Peyer's patch (tissue), 4 donors: ENCODE measurements around the gene PRR5. TPM values are rescaled to one million over a fixed set of nuclear protein-coding genes. Genes with fewer than 3 reads are reported as not detected.

Experiments used
- DNase-seq, 3 donors: peaks; one replicate each; pipeline ENCODE4 v3.0.0-alpha.2; 2017 to 2019
- H3K27ac ChIP-seq, 4 donors: fragments of 200-600 bp; sonication (generic); one replicate each; pipeline ENCODE4 v1.5.1; 2016 to 2019
- H3K27me3 ChIP-seq, 2 donors: fragments of 200-600 bp; sonication (generic); one replicate each; pipeline ENCODE4 v1.5.1; 2019
- H3K36me3 ChIP-seq, 3 donors: fragments of 200-600 bp; sonication (generic); one replicate each; pipeline ENCODE4 v1.5.1; 2016 to 2019
- H3K4me1 ChIP-seq, 4 donors: fragments of 200-600 bp; sonication (generic); one replicate each; pipeline ENCODE4 v1.5.1; 2016 to 2019
- H3K4me3 ChIP-seq, 4 donors: fragments of 200-600 bp; sonication (generic); 1 replicate in 3 of 4; 2 replicates in 1 of 4; pipeline ENCODE4 v1.5.1; 2016 to 2019; ENCODE audit warnings: mild to moderate bottlenecking in 1 of 4
- H3K9me3 ChIP-seq, 4 donors: fragments of 200-600 bp; sonication (generic); one replicate each; pipeline ENCODE4 v1.5.1; 2016 to 2019; ENCODE audit warnings: mild to moderate bottlenecking in 1 of 4
- POLR2A ChIP-seq, 2 donors: fragments of 450-650 bp; IDR thresholded peaks; one replicate each; pipeline ENCODE4 v1.5.1; 2017; ENCODE audit warnings: antibody characterized with exemption in 2 of 2, mild to moderate bottlenecking in 2 of 2, moderate library complexity in 2 of 2
- total RNA-seq, 4 donors: library from RNA; depleted of rRNA; stranded (reverse); fragments of >200 nt; gene quantifications; one replicate each; pipeline ENCODE4 v1.1.0, GENCODE V29; 2016
- TF ChIP-seq, protein P1 (sequence below), 6 experiments: fragments of 450-650 bp in 4 of 6; fragments of 200-600 bp in 2 of 6; sonication (generic) in 1 of 6; IDR thresholded peaks; one replicate each; pipeline ENCODE4 v1.5.1; 2017 to 2019; ENCODE audit warnings: antibody characterized with exemption in 6 of 6, mild to moderate bottlenecking in 3 of 6, moderate library complexity in 1 of 6

The PRR5 gene
- total RNA-seq, 4 donors from 2014 or later: 20.6 to 84.3 (median 51.0) TPM

DNA sequence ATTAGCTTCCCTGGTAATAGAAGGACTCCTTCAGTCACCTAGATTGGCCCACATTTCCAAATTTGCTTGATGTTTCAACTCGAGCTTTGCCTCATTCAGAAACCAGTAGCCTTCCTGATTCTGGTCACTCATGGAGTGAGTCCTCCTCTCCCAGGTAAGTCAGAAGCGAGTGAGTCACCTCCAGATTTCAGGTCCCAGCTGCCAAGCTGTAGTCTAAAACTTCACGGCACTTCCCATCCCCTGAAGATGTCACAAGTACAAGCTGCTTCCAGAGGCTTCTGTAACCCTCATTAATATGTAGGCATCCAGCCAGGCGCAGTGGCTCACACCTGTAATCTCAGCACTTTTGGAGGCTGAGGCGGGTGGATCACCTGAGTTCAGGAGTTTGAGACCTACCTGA, 73.9 kb downstream of the PRR5 start:
- Histone ChIP-seq H3K27ac (no peak overlapping the region), H3K4me1 (no peaks in the 10 kb centered on the region), H3K4me3 (no peak overlapping the region), H3K36me3 (no peaks in the 10 kb centered on the region), H3K27me3 (no peaks in the 10 kb centered on the region), H3K9me3 (no peaks in the 10 kb centered on the region)
- no peak for TF ChIP-seq POLR2A (IDR thresholded peaks at IDR 0.05)
- TF ChIP-seq, protein P1, sequence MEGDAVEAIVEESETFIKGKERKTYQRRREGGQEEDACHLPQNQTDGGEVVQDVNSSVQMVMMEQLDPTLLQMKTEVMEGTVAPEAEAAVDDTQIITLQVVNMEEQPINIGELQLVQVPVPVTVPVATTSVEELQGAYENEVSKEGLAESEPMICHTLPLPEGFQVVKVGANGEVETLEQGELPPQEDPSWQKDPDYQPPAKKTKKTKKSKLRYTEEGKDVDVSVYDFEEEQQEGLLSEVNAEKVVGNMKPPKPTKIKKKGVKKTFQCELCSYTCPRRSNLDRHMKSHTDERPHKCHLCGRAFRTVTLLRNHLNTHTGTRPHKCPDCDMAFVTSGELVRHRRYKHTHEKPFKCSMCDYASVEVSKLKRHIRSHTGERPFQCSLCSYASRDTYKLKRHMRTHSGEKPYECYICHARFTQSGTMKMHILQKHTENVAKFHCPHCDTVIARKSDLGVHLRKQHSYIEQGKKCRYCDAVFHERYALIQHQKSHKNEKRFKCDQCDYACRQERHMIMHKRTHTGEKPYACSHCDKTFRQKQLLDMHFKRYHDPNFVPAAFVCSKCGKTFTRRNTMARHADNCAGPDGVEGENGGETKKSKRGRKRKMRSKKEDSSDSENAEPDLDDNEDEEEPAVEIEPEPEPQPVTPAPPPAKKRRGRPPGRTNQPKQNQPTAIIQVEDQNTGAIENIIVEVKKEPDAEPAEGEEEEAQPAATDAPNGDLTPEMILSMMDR (IDR thresholded peaks at IDR 0.05): no peak
- no peak for DNase-seq

GRCh38 chr22:44776605-44777363, 74.8 kb downstream of the PRR5 start:
- Histone ChIP-seq H3K4me1 (no peaks in the 10 kb centered on the region), H3K4me3 (no peak overlapping the region), H3K9me3 (no peaks in the 10 kb centered on the region), H3K36me3 (no peaks in the 10 kb centered on the region), H3K27ac (no peak overlapping the region), H3K27me3 (no peaks in the 10 kb centered on the region)
- TF ChIP-seq POLR2A (IDR thresholded peaks at IDR 0.05): no peak
- TF ChIP-seq, protein P1 (IDR thresholded peaks at IDR 0.05): no peak
- peak in 1 of 3 donors; percentile 46 for DNase-seq

DNA sequence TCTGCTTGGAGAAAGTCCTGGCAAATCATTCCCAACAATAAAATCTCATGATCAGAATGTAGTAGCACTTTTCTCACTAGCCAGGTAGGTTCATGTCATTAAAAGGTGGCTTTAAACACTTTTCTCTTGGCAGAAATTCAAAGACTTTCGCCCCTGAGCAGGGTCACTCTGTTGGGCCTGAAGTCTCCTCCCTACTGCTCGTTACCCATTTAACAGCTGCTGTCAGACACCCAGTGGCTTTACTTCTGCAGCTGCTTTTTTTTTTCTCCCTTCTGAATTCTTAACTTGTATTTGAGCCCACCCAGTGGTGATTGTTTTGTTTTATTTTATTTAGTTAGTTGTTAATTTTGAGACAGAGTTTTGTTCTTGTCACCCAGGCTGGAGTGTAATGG, 75.4 kb downstream of the PRR5 start:
- DNase-seq: no peak
- H3K4me3 ChIP-seq: no peak overlapping the region
- no peaks in the 10 kb centered on the region for H3K36me3 ChIP-seq
- no peaks in the 10 kb centered on the region for H3K9me3 ChIP-seq
- no peaks in the 10 kb centered on the region for H3K27me3 ChIP-seq
- no peak overlapping the region for H3K27ac ChIP-seq
- TF ChIP-seq, protein P1 (IDR thresholded peaks at IDR 0.05): no peak
- H3K4me1 ChIP-seq: no peaks in the 10 kb centered on the region

DNA sequence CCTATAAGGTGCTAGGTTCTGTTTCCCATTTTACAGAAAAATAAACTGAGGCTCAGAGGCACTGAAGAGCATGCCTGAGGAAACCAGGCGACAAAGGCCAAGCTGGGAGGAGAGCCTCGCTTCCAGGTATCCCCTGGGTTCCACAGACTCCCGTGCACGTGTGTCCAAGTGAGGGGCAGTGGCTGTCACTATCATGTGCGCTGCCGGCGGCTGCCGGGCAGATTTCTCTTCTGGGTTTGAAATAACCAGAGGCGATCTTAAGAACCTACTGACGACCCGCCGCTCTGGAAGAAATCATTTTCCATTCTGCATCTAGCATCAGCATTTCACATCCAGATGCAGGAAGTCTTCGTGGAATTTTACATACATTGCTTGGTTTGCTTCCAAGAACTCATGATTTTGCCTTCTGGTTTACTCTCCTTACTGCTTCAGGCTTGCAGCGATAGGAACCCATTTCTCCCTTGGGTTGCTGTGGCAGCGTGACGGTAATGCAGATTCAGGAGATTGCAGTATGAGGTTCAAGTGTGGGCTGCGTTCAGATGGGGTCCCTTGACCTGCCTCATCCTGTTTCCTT, 79.0 kb downstream of the PRR5 start:
- Histone ChIP-seq H3K9me3 (no peaks in the 10 kb centered on the region), H3K4me3 (no peak overlapping the region), H3K27me3 (no peaks in the 10 kb centered on the region), H3K4me1 (no peaks in the 10 kb centered on the region), H3K27ac (no peak overlapping the region), H3K36me3 (no peaks in the 10 kb centered on the region)
- TF ChIP-seq POLR2A (IDR thresholded peaks at IDR 0.05): no peak
- TF ChIP-seq, protein P1 (IDR thresholded peaks at IDR 0.05): no peak
- DNase-seq: peak in 1 of 3 donors; percentile 34

DNA sequence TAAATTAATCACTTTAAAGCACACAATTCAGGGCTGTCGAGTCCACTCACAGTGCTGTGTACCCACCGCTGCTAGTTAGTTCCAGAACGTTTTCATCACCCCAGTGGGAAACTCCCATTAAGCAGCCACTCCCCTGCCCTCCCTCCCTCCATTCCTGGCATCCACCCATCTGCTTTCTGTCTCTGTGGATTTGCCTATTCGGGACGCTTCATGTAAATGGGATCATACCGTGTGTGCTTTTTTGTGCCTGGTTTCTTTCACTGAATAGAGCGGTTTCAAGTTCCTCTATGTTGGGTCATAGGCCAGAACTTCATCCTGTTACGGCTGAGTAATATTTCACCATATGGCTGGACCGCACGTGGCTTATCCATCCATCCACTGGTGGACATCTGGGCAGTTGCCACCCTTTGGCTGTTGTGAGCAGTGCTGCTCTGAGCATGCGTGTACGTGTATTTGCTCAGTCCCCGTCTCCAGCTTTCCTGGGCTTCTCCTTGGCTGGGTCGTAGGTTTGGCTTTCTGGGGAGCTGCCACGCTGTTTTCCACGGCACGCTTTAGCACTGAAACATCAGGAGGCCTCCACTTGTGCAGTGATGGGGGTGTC, 80.5 kb downstream of the PRR5 start:
- Histone ChIP-seq H3K27me3 (no peaks in the 10 kb centered on the region), H3K4me3 (no peak overlapping the region), H3K9me3 (no peaks in the 10 kb centered on the region), H3K27ac (no peak overlapping the region), H3K36me3 (no peaks in the 10 kb centered on the region), H3K4me1 (no peaks in the 10 kb centered on the region)
- TF ChIP-seq POLR2A (IDR thresholded peaks at IDR 0.05): no peak
- TF ChIP-seq, protein P1 (IDR thresholded peaks at IDR 0.05): no peak
- DNase-seq: peak in 1 of 3 donors; percentile 28
